SIG-M5 treated with dmso at 0.1 percent for 504 hours (cell line): ENCODE measurements around the gene MAD2L1BP.
"Not testable (repeated sequence)": the region's sequence is repeated elsewhere in the genome, so short reads cannot be mapped to it uniquely, and the experiment has no call there.

Experiments
- DNase-seq: peaks from one replicate; lab custom pipeline; 2025; ENCODE audit not compliant: unreplicated experiment; lab: John Stamatoyannopoulos, UW

Gene MAD2L1BP

GRCh38 chr6:43635387-43636307, at the start of gene MAD2L1BP:
Gene MAD2L1BP (plus strand): TSS chr6:43635840. CDS start chr6:43635876, 36 bp downstream.
- DNase-seq = peak; percentile 75

- no peak for DNase-seq
These were observed 47.4 kb upstream of the MAD2L1BP start for GRCh38 chr6:43588194-43588593.

GRCh38 chr6:43589564-43589963, 46.1 kb upstream of the MAD2L1BP start:
- DNase-seq = not testable (repeated sequence)

GRCh38 chr6:43593938-43594337, 41.7 kb upstream of the MAD2L1BP start:
- DNase-seq = no peak

- no peak for DNase-seq
These were observed 35.0 kb upstream of the MAD2L1BP start for GRCh38 chr6:43600595-43600994.

GRCh38 chr6:43604174-43604573, 31.5 kb upstream of the MAD2L1BP start:
- DNase-seq = no peak

GRCh38 chr6:43606019-43606418, 29.6 kb upstream of the MAD2L1BP start:
- DNase-seq = no peak

GRCh38 chr6:43608310-43608763, 27.3 kb upstream of the MAD2L1BP start:
- DNase-seq = peak; percentile 53

GRCh38 chr6:43608807-43609206, 26.8 kb upstream of the MAD2L1BP start:
- no peak for DNase-seq

GRCh38 chr6:43609402-43609801, 26.2 kb upstream of the MAD2L1BP start:
- DNase-seq = no peak

- DNase-seq = no peak
These were observed 25.2 kb upstream of the MAD2L1BP start for GRCh38 chr6:43610431-43610830.

GRCh38 chr6:43613721-43614395, 21.8 kb upstream of the MAD2L1BP start:
- DNase-seq = no peak

GRCh38 chr6:43614396-43614730, 21.3 kb upstream of the MAD2L1BP start:
- no peak for DNase-seq

- DNase-seq = no peak
These were observed 18.7 kb upstream of the MAD2L1BP start for GRCh38 chr6:43616725-43617472.

GRCh38 chr6:43621078-43621835, 14.4 kb upstream of the MAD2L1BP start:
- DNase-seq = no peak

GRCh38 chr6:43621836-43622180, 13.8 kb upstream of the MAD2L1BP start:
- DNase-seq = no peak

GRCh38 chr6:43622541-43622940, 13.1 kb upstream of the MAD2L1BP start:
- DNase-seq = no peak

- no peak for DNase-seq
These were observed 11.5 kb upstream of the MAD2L1BP start for GRCh38 chr6:43623880-43624785.

GRCh38 chr6:43624786-43625288, 10.8 kb upstream of the MAD2L1BP start:
- DNase-seq = no peak
